ENCODE results near the gene SP7. TPM values are rescaled to one million over a fixed set of nuclear protein-coding genes. Genes with fewer than 3 reads are reported as not detected.

Gene SP7
- total and polyA plus RNA-seq, 2 donors (not counting 3 experiments of a cell fraction or from before 2014, with no cell fraction given), result not detected

DNA sequence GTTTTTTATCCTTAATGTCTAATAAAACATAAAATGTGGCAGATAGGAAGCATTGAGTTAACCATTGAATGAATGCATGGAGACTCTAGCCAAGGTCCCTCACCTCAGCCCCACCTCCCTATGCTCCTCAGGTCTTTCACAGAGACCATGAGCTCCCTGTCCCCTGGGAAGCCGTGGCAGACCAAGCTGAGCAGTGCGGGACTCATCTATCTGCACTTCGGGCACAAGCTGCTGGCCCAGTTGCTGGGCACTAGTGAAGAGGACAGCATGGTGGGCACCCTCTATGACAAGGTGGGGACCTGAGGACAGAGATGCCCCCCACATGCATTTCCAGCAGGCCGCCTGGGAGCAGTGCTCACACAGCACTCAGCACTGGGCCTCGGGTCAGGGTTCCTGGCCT is 33.3 kb downstream of the SP7 start:
- FAIRE-seq (no peak), DNase-seq (ENCODE audit: low read depth, low spot score) (no peak)
- peaks cover 7 to 26% of the 10 kb centered on the region in 2 experiments for H3K36me3 ChIP-seq (ENCODE audit: control insufficient read depth in 2 of 2, extremely low read depth in 1 of 2, insufficient read depth in 2 of 2, low read length in 2 of 2)
- ChIA-PET POLR2A (no interaction called here), CTCF (interaction anchor here (0.6 kb wide), 1 partner anchor 18 kb away, joined by 3 read pairs; the partner anchor contains the start of gene AAAS)
- no peaks in the 10 kb centered on the region for H3K27me3 ChIP-seq (ENCODE audit: control insufficient read depth in 2 of 2, insufficient read depth in 2 of 2, low read length in 2 of 2)
- H3K9me1 ChIP-seq (replicated peaks; ENCODE audit: control insufficient read depth, extremely low read depth, insufficient read depth, low read length), result no peaks in the 10 kb centered on the region
- no peaks in the 10 kb centered on the region for H4K20me1 ChIP-seq (replicated peaks; ENCODE audit: control insufficient read depth, extremely low read depth, insufficient read depth, low read length)
- H3K79me2 ChIP-seq (ENCODE audit: control insufficient read depth, insufficient read depth, low read length), result peaks cover 10% of the 10 kb centered on the region
- no peak overlapping the region for H3K4me3 ChIP-seq (replicated peaks in 1 of 3; ENCODE audit: insufficient read depth in 1 of 3, low read depth in 1 of 3, low read length in 3 of 3)
- H3K27ac ChIP-seq (ENCODE audit: insufficient read depth, low read depth, low read length), result no peak overlapping the region
- no peak overlapping the region for H3K4me2 ChIP-seq (ENCODE audit: insufficient read depth, low read length)
- H2AFZ ChIP-seq (ENCODE audit: low read depth, low read length), result no peak overlapping the region
- TF ChIP-seq FOS (IDR thresholded peaks at IDR 0.05; ENCODE audit: borderline replicate concordance, insufficient read depth, low read length) (no peak), GATA2 (IDR thresholded peaks at IDR 0.05; ENCODE audit: insufficient read depth, insufficient read length, low read depth, low read length) (no peak), POLR2AphosphoS5 (IDR thresholded peaks at IDR 0.05; ENCODE audit: insufficient read depth, low read depth, low read length) (no peak), EZH2 (IDR thresholded peaks at IDR 0.05; ENCODE audit: borderline replicate concordance, low read depth, low read length, severe bottlenecking) (no peak), POLR2A (IDR thresholded peaks at IDR 0.05; ENCODE audit: low read depth, low read length) (no peak), JUN (IDR thresholded peaks at IDR 0.05; ENCODE audit: borderline replicate concordance, insufficient read depth, insufficient read length, low read depth) (no peak), MYC (IDR thresholded peaks at IDR 0.05; ENCODE audit: low read depth, low read length) (no peak)
- TF ChIP-seq, protein P1, sequence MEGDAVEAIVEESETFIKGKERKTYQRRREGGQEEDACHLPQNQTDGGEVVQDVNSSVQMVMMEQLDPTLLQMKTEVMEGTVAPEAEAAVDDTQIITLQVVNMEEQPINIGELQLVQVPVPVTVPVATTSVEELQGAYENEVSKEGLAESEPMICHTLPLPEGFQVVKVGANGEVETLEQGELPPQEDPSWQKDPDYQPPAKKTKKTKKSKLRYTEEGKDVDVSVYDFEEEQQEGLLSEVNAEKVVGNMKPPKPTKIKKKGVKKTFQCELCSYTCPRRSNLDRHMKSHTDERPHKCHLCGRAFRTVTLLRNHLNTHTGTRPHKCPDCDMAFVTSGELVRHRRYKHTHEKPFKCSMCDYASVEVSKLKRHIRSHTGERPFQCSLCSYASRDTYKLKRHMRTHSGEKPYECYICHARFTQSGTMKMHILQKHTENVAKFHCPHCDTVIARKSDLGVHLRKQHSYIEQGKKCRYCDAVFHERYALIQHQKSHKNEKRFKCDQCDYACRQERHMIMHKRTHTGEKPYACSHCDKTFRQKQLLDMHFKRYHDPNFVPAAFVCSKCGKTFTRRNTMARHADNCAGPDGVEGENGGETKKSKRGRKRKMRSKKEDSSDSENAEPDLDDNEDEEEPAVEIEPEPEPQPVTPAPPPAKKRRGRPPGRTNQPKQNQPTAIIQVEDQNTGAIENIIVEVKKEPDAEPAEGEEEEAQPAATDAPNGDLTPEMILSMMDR (IDR thresholded peaks at IDR 0.05; ENCODE audit: extremely low read depth in 1 of 2, insufficient read depth in 1 of 2, low read depth in 1 of 2, low read length in 2 of 2), result no peak
- TF ChIP-seq, protein P2, sequence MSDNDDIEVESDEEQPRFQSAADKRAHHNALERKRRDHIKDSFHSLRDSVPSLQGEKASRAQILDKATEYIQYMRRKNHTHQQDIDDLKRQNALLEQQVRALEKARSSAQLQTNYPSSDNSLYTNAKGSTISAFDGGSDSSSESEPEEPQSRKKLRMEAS (IDR thresholded peaks at IDR 0.05; ENCODE audit: insufficient read depth, insufficient read length), result no peak
- no peaks in the 10 kb centered on the region for H3K9me3 ChIP-seq (replicated peaks; ENCODE audit: control insufficient read depth, insufficient read depth, low read length)
- intact Hi-C loops (cut with micrococcal nuclease), result loop anchor here (1.0 kb wide), 1 partner anchor 27 kb away; no protein-coding TSS in a partner anchor
- peaks cover 19% of the 10 kb centered on the region for H3K4me1 ChIP-seq (ENCODE audit: control insufficient read depth, extremely low read depth, insufficient read depth, low read length)
- dilution Hi-C loops (cut with MboI; ENCODE audit: extremely low pct_ligation_motif_present, low sequenced_read_pairs), result no loop called here
- H3K9ac ChIP-seq (replicated peaks; ENCODE audit: extremely low read depth, insufficient read depth, low read length), result no peak overlapping the region
- no TSS peak for BruUV-seq (replicated peaks)

Data from endothelial cell of umbilical vein (primary cell).